Measurements from ENCODE around the gene GPR89A. TPM values are rescaled to one million over a fixed set of nuclear protein-coding genes. Genes with fewer than 3 reads are reported as not detected.
"Not testable (repeated sequence)": the region's sequence is repeated elsewhere in the genome, so short reads cannot be mapped to it uniquely, and the experiment has no call there.

GPR89A gene
- polyA plus RNA-seq, 1 donor (not counting 4 experiments of a cell fraction or from before 2014, with no cell fraction given) = 22.8 TPM

GRCh38 chr1:145716641-145717345 is 109.0 kb downstream of the GPR89A start:
- FAIRE-seq (no peak), DNase-seq (ENCODE audit: low read depth, low spot score) (no peak)
- Histone ChIP-seq H3K27me3 (ENCODE audit: control insufficient read depth, extremely low read depth, insufficient read depth, low read length) (no peaks in the 10 kb centered on the region), H3K4me1 (ENCODE audit: control insufficient read depth, extremely low read depth, insufficient read depth, low read length) (peaks cover 14% of the 10 kb centered on the region), H2AFZ (ENCODE audit: control insufficient read depth, low read length) (no peak overlapping the region), H3K9me3 (ENCODE audit: control insufficient read depth, low read depth, low read length) (no peaks in the 10 kb centered on the region), H3K27ac (ENCODE audit: control insufficient read depth, insufficient read depth, low read length) (no peak overlapping the region), H4K20me1 (ENCODE audit: control insufficient read depth, extremely low read depth, insufficient read depth, low read length) (no peaks in the 10 kb centered on the region), H3K4me2 (ENCODE audit: control insufficient read depth, extremely low read depth, insufficient read depth, low read depth, low read length) (no peak overlapping the region), H3K4me3 (ENCODE audit: control insufficient read depth in 2 of 3, extremely low read depth in 1 of 3, insufficient read depth in 2 of 3, low read depth in 1 of 3, low read length in 3 of 3) (no peak overlapping the region), H3K9ac (ENCODE audit: control insufficient read depth, extremely low read depth, insufficient read depth, low read length) (no peak overlapping the region), H3K36me3 (ENCODE audit: control insufficient read depth in 2 of 2, extremely low read depth in 1 of 2, insufficient read depth in 2 of 2, low read length in 2 of 2) (no peaks in the 10 kb centered on the region), H3K79me2 (ENCODE audit: control insufficient read depth, insufficient read depth, low read length) (no peaks in the 10 kb centered on the region), H3K9me1 (ENCODE audit: control insufficient read depth, extremely low read depth, insufficient read depth, low read length) (no peaks in the 10 kb centered on the region)
- TF ChIP-seq CTCF (optimal IDR thresholded peaks at IDR 0.05 in 1 of 3, IDR thresholded peaks at IDR 0.05 in 1 of 3, conservative IDR thresholded peaks at IDR 0.05 in 1 of 3; ENCODE audit: extremely low read depth in 1 of 3, insufficient read depth in 2 of 3, low read length in 3 of 3) (no peak), EZH2 (IDR thresholded peaks at IDR 0.05; ENCODE audit: low read length) (no peak)
- dilution Hi-C loops (cut with MboI; ENCODE audit: extremely low pct_ligation_motif_present, low sequenced_read_pairs) = no loop called here

GRCh38 chr1:145717833-145718232 is 110.0 kb downstream of the GPR89A start:
- H4K20me1 ChIP-seq (ENCODE audit: control insufficient read depth, extremely low read depth, insufficient read depth, low read length) = no peaks in the 10 kb centered on the region

GRCh38 chr1:145718465-145718864 is 110.7 kb downstream of the GPR89A start:
- H3K79me2 ChIP-seq (ENCODE audit: control insufficient read depth, insufficient read depth, low read length); H3K4me3 ChIP-seq (ENCODE audit: control insufficient read depth in 2 of 3, extremely low read depth in 1 of 3, insufficient read depth in 2 of 3, low read depth in 1 of 3, low read length in 3 of 3); H3K36me3 ChIP-seq (ENCODE audit: control insufficient read depth in 2 of 2, extremely low read depth in 1 of 2, insufficient read depth in 2 of 2, low read length in 2 of 2); H3K27me3 ChIP-seq (ENCODE audit: control insufficient read depth, extremely low read depth, insufficient read depth, low read length); FAIRE-seq; H4K20me1 ChIP-seq (ENCODE audit: control insufficient read depth, extremely low read depth, insufficient read depth, low read length); H2AFZ ChIP-seq (ENCODE audit: control insufficient read depth, low read length); DNase-seq (ENCODE audit: low read depth, low spot score); H3K9me1 ChIP-seq (ENCODE audit: control insufficient read depth, extremely low read depth, insufficient read depth, low read length); H3K4me2 ChIP-seq (ENCODE audit: control insufficient read depth, extremely low read depth, insufficient read depth, low read depth, low read length); dilution Hi-C loops (cut with MboI; ENCODE audit: extremely low pct_ligation_motif_present, low sequenced_read_pairs); H3K9me3 ChIP-seq (ENCODE audit: control insufficient read depth, low read depth, low read length); H3K27ac ChIP-seq (ENCODE audit: control insufficient read depth, insufficient read depth, low read length); H3K9ac ChIP-seq (ENCODE audit: control insufficient read depth, extremely low read depth, insufficient read depth, low read length): not testable (repeated sequence)
- peaks cover 14% of the 10 kb centered on the region for H3K4me1 ChIP-seq (ENCODE audit: control insufficient read depth, extremely low read depth, insufficient read depth, low read length)

More at GRCh38 chr1:145717833-145718232, 110.0 kb downstream of the GPR89A start:
- dilution Hi-C loops (cut with MboI; ENCODE audit: extremely low pct_ligation_motif_present, low sequenced_read_pairs) = no loop called here
- FAIRE-seq (no peak), DNase-seq (ENCODE audit: low read depth, low spot score) (no peak)
- Histone ChIP-seq H2AFZ (ENCODE audit: control insufficient read depth, low read length) (no peak overlapping the region), H3K27me3 (ENCODE audit: control insufficient read depth, extremely low read depth, insufficient read depth, low read length) (no peaks in the 10 kb centered on the region), H3K9me3 (ENCODE audit: control insufficient read depth, low read depth, low read length) (no peaks in the 10 kb centered on the region), H3K9me1 (ENCODE audit: control insufficient read depth, extremely low read depth, insufficient read depth, low read length) (no peaks in the 10 kb centered on the region), H3K79me2 (ENCODE audit: control insufficient read depth, insufficient read depth, low read length) (no peaks in the 10 kb centered on the region), H3K27ac (ENCODE audit: control insufficient read depth, insufficient read depth, low read length) (no peak overlapping the region), H3K36me3 (ENCODE audit: control insufficient read depth in 2 of 2, extremely low read depth in 1 of 2, insufficient read depth in 2 of 2, low read length in 2 of 2) (no peaks in the 10 kb centered on the region), H3K4me2 (ENCODE audit: control insufficient read depth, extremely low read depth, insufficient read depth, low read depth, low read length) (no peak overlapping the region), H3K4me3 (ENCODE audit: control insufficient read depth in 2 of 3, extremely low read depth in 1 of 3, insufficient read depth in 2 of 3, low read depth in 1 of 3, low read length in 3 of 3) (no peak overlapping the region), H3K4me1 (ENCODE audit: control insufficient read depth, extremely low read depth, insufficient read depth, low read length) (peaks cover 14% of the 10 kb centered on the region), H3K9ac (ENCODE audit: control insufficient read depth, extremely low read depth, insufficient read depth, low read length) (no peak overlapping the region)
- no peak for TF ChIP-seq CTCF (optimal IDR thresholded peaks at IDR 0.05 in 1 of 3, IDR thresholded peaks at IDR 0.05 in 1 of 3, conservative IDR thresholded peaks at IDR 0.05 in 1 of 3; ENCODE audit: extremely low read depth in 1 of 3, insufficient read depth in 2 of 3, low read length in 3 of 3)
- no peak for TF ChIP-seq EZH2 (IDR thresholded peaks at IDR 0.05; ENCODE audit: low read length)

Data from keratinocyte (primary cell).